ENCODE results near the gene EMILIN2.

DNA sequence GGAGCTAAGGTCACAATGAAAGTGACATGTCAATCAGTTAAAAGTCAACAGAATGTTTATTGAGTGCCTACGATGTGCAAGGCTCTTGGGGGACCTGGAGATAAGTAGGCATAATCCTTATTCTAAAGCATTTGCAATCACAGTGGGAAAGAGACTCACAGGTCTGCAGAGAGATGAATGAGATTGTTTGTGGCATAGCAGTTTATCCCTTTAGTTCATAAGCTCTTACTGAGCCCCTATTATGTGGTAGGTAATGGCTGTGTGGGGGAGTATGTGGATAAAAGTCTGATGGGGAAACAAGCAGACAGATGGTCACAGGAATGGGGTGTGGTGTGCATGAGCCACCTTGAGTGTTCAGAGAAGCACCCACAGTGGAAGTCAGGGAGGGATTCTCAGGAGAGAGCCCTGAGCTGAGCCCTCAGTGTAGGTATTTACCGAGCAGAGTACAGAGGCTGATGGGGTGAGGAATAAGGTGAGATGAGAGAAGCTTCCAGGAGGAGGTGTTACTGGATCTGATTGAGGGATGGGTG, 48.1 kb downstream of the EMILIN2 start:
- TF ChIP-seq CTCF (IDR thresholded peaks at IDR 0.05) (no peak), POLR2AphosphoS5 (IDR thresholded peaks at IDR 0.05) (no peak), EP300 (IDR thresholded peaks at IDR 0.05) (no peak), POLR2A (IDR thresholded peaks at IDR 0.05) (no peak)
